HG03460 (cell line): Measurements from ENCODE around the gene EEF1AKMT4.
A peak's percentile ranks its signal among the peaks of the same experiment; 100 is the strongest.

Source experiments
- ATAC-seq: cut with Tn5 transposase; IDR thresholded peaks from one replicate; pipeline ENCODE4 v1.9.1; 2021; ENCODE audit not compliant: unreplicated experiment

Gene EEF1AKMT4

DNA sequence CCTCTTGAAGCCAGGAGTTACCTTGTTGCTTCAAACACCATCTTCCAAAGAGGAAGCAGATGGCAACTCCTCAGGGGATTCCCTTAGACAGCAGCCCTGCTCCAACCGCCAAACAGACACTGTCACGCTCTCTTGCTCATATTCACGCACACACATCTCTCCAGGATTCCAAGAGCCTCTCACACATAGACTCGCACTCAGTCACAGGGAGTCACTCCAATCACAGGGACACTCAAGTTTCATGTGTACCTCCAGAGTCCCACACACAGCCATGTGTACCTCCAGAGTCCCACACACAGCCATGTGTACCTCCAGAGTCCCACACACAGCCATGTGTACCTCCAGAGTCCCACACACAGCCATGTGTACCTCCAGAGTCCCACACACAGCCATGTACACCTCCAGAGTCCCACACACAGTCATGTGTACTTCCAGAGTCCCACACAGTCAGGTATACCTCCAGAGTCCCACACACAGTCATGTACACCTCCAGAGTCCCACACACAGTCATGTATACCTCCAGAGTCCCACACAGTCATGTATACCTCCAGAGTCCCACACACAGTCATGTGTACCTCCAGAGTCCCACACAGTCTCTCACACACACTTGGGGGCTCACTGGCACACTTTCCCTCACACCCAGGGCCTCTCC is 14.0 kb upstream of the EEF1AKMT4 start:
- ATAC-seq = no peak

DNA sequence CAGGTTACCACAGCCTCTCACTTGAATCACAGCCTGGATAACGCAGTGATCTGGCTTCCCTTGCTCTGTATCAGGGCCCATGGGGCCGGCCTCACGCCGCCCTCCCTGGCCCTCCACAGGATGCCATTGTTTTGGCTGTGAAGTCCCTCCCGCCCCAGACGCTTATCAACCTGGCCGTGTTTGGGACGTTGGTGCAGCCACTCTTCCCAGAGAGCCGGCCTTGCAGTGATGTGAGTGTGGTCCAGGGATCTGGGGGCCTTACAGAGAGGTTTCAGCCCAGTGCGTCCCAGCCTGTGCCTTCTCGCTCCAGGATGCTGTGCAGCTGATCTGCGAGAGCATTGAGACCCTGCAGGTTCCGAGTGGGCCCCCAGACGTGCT is 13.4 kb upstream of the EEF1AKMT4 start:
- no peak for ATAC-seq

GRCh38 chr3:184236636-184237035 is 12.8 kb upstream of the EEF1AKMT4 start:
- no peak for ATAC-seq

- ATAC-seq = no peak
These were observed 12.3 kb upstream of the EEF1AKMT4 start for GRCh38 chr3:184237211-184237610.

- ATAC-seq = no peak
These were observed 11.7 kb upstream of the EEF1AKMT4 start for GRCh38 chr3:184237807-184238206.

DNA sequence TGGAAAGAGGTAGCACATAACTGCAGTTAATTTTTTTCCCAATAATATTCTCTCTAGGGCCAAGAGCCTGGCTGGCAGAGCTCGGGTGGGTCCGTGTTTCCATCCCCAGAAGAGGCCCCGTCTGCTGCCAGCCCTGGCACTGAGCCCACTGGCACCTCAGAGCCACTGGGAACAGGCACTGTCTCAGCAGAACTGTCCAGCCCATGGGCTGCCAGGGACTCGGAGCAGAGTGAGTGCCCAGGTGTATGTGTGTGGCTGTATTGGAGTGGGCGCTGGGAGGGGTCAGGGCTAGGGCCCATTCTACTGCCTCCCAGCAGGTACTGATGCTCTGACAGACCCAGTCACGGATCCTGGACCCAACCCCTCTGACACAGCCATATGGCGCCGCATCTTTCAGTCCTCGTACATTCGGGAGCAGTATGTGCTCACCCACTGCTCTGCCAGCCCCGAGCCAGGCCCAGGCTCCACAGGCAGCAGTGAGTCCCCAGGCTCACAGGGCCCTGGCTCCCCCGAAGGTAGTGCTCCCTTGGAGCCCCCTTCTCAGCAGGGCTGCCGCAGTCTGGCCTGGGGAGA is 11.1 kb upstream of the EEF1AKMT4 start:
- ATAC-seq = no peak

- no peak for ATAC-seq
These were observed 10.3 kb upstream of the EEF1AKMT4 start for GRCh38 chr3:184239221-184239620.

DNA sequence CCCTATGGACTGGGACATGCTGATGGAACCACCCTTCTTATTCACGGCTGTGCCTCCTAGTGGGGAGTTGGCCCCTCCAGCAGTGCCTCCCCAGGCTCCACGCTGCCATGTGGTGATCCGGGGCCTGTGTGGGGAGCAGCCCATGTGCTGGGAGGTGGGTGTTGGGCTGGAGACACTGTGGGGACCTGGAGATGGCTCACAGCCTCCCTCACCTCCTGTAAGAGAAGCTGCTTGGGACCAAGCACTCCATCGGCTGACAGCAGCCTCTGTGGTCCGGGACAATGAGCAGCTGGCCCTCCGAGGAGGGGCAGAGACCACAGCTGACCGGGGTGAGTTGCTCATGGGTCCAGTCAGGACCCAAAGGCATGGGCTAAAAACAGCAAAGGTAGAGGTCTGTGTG is 9.8 kb upstream of the EEF1AKMT4 start:
- no peak for ATAC-seq

DNA sequence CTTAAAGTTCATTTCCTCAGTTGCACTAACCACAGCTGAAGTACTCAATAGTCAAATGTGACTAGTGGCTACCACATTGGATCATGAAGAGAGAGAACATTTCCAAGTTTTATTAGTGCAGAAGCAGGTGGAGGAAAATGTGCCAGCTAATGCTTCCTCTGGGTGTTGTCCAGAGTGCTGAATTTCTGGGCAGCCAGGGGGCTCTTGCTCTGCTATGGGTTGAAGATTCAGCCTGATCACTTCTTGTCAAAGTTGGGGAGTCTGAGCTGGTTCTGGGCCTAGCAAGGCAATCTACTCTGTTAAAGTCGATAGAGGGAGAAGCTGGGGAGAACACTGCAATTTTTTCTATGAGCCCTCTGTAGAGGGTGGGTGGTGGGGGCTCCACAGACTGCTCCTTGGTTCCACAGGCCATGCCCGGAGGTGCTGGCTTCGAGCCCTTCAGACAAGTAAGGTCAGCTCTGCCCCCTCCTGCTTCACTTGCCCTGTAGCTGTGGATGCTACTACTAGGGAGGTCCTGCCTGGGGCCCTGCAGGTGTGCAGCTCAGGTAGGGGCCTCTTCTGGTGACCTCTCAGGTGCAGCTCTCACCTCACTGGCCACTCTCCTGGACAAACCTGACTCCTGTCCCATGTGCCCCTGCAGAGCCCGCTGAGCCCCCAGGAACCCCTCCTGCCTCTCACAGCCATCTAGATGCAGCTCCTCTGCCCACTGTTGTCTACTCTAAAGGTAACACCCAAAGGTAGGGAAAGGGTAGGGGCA is 8.9 kb upstream of the EEF1AKMT4 start:
- no peak for ATAC-seq

- no peak for ATAC-seq
These were observed 8.4 kb upstream of the EEF1AKMT4 start for GRCh38 chr3:184241141-184241446.

- no peak for ATAC-seq
These were observed 7.8 kb upstream of the EEF1AKMT4 start for GRCh38 chr3:184241447-184242296.

- ATAC-seq = no peak
These were observed 7.2 kb upstream of the EEF1AKMT4 start for GRCh38 chr3:184242297-184242685.

DNA sequence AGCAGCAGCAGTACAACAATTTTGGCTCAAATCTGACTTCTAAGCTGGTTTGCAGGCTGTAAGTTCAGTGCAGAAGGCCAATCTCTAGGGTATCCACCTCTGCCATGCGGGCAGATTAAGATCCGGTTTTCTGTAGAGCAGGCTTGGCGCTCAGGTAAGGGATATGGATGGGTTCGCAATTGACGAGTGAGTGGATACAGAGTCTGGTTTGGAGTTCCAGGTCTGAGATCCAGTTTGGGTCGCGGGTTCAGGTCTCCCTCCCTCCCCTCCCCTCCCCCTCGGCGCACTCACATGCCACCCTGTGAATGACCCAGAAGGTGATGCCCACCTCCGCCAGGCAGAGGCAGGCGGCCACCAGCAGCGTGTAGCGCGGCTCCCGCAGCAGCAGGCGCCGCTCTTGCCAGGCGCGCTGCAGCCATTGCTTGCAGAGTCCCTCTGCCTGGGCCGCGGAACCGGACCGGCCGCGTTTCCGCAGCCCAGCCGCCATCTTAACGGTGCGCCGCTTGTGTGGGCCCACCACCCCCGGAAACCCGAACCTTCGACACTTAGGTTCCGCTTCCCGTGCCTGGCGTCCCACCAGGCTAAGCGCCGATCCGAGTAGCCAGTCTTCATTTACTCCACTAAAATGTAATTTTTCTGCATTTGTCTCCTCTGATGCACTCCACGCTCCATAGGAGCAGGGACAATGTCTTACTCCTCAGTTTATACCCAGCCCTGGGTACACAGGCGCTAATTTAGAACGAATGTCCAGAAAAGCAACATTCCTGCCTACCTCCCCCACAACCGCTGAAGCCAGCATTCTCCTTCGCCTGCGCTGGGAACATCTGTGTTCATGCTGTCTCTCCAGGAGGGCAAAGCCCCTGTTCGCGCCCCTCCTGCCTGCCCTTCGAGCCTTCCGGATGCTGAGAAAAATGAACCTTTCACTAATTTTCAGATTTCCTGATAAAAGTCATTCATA is 739 bp upstream of the EEF1AKMT4 start, which contains the start of gene ALG3:
ALG3 (minus strand) TSS at position 509 of the 958 bp plus-strand sequence; CDS start at position 487, 22 bp downstream.
- ATAC-seq = peak; percentile 50

- peak; percentile 76 for ATAC-seq
These were observed 826 bp downstream of the EEF1AKMT4 start for GRCh38 chr3:184250167-184250828.

DNA sequence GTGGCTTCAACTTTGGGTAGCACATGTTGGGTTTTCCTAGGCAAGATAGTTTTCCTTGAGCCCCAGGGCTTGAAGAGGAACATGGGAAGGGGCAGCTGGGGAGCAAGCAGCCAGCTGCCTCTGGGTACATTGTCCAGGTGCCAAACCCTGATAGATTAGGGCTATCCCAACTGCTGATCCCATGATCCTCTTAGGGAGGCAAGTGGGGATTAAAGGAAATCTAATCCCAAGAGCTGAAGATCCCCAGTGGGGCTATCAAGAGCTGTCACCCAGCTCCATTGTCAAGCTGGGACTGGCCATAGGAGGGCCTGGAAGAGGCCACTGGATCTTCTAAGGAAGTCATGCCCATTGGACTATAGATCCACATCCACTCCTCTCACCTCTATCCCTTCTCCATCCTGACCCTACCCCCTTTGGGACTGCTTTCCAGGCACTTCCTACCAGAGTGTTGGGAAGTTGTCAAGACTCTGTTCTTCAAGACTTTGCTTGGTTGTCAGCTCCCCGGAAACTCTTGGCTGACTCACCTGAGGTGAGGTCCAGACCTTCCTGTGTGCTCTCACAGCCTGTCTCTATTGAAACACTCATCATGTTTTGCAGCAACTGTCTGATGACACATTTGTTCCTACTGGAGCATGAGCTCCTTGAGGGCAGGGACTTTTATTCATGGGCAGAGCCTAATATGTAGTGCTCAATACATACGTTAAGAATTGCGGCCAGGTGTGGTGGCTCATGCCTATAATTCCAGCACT is 6.0 kb downstream of the EEF1AKMT4 start:
- no peak for ATAC-seq

- no peak for ATAC-seq
These were observed 7.8 kb downstream of the EEF1AKMT4 start for GRCh38 chr3:184257083-184257915.

DNA sequence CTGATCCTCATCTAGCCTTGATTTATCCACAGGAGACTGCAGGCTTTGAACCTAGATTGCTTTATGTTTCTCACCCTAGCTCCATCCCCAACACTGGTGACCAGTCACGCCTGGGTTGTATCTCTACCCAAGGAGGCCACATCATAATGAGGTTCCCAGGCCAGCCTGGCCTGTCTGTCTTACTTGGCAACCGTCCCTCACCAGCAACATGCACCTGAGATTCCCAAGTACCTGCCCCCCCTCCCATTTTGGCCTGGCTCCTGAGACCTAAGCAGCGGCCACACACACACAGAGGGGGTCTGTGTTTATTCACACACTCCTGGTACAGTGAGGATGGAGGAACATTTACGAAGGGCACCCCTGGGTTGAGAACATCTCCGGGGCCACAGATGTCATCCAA is 9.5 kb downstream of the EEF1AKMT4 start:
- ATAC-seq = no peak

GRCh38 chr3:184259396-184259877 is 10.0 kb downstream of the EEF1AKMT4 start:
- ATAC-seq = no peak
